NCI-H1436 (cell line): Measurements from ENCODE around the gene LRRC8A.
"Not testable (repeated sequence)": the region's sequence is repeated elsewhere in the genome, so short reads cannot be mapped to it uniquely, and the experiment has no call there.

Experiments used
- DNase-seq: peaks from one replicate; lab custom pipeline; 2025; lab: John Stamatoyannopoulos, UW

LRRC8A gene

GRCh38 chr9:128921881-128922763 is 40.2 kb downstream of the LRRC8A start:
- DNase-seq: no peak

- DNase-seq: no peak
These were observed 41.6 kb downstream of the LRRC8A start for GRCh38 chr9:128923493-128923883.

- DNase-seq: peak; percentile 50
These were observed 45.9 kb downstream of the LRRC8A start for GRCh38 chr9:128927731-128928411.

DNA sequence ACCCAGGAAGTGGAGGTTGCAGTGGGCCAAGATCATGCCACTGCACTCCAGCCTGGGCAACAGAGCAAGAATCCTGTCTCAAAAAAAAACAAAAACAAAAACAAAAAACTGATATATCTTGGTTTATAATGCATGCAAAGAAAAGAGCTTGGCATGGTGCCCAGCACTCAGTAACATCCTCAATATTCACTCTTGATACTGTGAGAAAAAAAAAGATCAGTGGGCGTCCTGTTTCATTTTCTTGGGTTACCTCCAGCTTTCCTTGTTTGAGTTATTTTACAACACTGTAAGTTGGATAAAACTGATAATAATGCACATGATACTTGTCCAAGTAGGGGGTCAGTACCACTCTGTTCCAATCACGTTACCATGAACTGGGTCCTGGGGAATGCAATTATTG is 46.7 kb downstream of the LRRC8A start:
- DNase-seq: no peak

- no peak for DNase-seq
These were observed 47.6 kb downstream of the LRRC8A start for GRCh38 chr9:128929560-128929959.

DNA sequence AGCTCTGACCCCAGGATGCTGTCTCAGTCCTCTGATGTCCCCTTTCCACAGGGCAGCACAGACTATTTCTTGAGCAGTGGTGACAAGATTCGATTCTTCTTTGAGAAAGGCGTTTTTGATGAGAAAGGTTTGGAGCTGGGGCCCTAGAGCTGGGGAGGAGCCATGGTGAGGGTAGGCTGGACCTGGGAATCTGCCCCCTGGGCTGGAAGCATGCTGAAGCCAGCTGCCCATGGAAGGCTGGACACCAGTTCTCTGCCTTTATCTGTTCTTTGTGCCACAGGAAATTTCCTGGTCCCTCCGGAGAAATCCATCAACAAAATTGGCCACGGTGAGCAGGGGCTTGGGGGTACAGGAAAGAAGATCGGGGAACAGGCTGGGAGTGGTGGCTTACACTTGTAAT is 51.8 kb downstream of the LRRC8A start:
- no peak for DNase-seq

DNA sequence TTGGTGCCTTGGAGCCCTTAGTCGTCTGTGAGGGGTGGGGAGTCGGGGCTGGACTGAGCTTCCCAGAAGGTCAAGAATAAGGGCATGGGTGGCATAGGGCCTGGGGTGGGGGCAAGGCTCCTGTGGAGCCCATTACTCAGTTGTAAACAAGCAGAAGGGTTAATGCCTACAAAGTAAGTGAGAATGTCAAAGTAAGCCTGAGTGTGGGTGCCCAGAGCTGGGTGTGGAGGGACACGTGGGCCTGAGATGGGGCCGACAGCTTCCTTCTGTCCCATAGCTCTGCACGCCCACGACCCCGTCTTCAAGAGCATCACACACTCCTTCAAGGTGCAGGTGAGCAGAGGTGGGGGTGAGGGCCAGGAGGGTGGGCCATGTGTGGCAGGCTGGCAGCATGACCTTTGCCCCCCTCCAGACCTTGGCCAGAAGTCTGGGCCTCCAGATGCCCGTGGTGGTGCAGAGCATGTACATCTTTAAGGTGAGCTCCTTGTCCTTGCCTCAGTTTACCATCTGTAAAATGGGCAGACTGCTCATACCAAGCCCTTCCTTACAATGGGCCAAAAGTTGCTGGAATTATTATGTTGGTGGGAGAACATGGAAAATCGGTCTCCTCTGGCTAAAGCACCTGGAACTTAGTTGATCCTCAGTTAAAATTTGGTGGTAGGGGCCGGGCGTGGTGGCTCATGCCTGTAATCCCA is 54.4 kb downstream of the LRRC8A start:
- no peak for DNase-seq

GRCh38 chr9:128937310-128938165 is 55.6 kb downstream of the LRRC8A start:
- no peak for DNase-seq

- DNase-seq: no peak
These were observed 58.5 kb downstream of the LRRC8A start for GRCh38 chr9:128940271-128940921.

- no peak for DNase-seq
These were observed 59.2 kb downstream of the LRRC8A start for GRCh38 chr9:128940946-128941755.

DNA sequence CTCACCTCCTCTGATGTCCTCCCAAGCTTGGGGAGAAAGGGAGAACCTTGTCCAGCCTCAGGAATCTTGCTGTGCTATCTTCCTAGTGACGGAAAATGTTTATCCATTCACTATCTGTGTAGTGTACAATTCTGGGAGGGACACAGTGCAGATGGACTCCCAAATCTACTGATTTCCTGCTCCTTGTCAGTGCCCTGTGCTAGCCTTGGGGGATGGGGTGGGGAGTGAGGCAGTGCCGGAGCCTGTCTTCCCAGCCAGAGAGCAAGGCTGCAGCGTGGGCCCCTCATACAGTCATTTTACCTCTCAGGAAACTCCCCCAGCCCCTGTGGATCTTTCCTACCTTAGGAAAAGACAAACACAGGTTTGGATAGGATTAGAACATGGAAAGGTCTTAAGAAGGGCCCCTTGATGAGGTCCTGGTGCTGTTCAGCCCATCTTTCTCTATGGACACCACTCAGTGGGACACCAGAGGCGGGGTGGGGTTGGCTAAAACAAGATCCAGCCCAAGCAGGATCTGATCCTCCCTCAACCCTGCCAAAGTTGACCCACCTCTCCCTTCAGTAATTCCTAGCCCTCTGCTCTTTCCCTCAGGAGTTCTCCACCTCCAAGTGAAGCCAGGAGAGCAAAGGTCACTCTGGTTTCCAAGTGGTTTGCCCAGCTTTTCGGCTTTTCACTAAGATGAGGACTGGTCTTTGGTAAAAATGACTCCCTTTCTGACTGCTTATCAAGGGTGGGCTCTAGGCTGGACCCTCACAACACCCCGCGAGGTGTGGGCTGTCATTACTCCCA is 62.1 kb downstream of the LRRC8A start:
- DNase-seq: no peak

- not testable (repeated sequence) for DNase-seq
These were observed 63.0 kb downstream of the LRRC8A start for GRCh38 chr9:128944966-128945365.

GRCh38 chr9:128945798-128946501 is 64.0 kb downstream of the LRRC8A start:
- no peak for DNase-seq

DNA sequence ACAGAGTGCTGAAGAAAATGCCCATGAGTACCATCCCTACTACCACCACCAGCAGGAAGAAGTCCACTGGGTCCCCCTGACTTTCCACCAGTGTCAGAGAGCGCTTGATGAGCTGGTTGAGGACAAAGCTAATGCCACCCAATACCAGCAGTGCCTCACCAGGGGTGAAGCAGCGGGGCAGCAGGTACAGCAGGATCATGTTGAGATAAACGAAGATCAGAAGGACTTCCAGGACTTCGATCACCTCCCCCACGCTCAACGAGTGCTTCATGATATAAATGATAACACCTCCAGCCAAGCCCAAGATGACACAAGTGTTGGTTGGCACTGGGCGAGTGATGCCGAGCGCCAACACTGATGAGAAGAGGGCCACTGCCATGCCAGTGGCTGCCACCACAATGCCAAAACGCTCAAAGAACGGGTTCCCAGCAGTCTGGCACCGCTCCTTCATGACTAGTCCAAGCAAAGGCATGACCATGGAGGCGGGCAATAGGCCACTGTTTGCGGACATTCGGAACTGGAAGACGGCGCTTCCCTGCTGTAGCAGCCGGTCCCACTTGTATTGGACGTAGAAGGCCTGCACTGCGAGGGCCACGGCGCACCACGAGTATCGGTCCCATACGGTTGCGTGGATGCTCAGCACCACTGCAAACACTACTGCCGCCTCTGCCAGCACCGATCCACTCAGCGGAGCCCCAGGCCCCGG is 64.8 kb downstream of the LRRC8A start:
- DNase-seq: no peak

GRCh38 chr9:128947277-128947526 is 65.3 kb downstream of the LRRC8A start:
- DNase-seq: no peak

- DNase-seq: peak; percentile 91
These were observed 65.8 kb downstream of the LRRC8A start, which contains the start of the genes DOLK and NUP188 for GRCh38 chr9:128947527-128948301. Gene DOLK (minus strand): TSS chr9:128947603. CDS start chr9:128947303, 300 bp downstream. Gene NUP188 (plus strand): TSS chr9:128947699. CDS start chr9:128947720, 21 bp downstream.

GRCh38 chr9:128961403-128961802 is 79.5 kb downstream of the LRRC8A start:
- not testable (repeated sequence) for DNase-seq
